Fibroblast of gingiva (primary cell): ENCODE data around the gene NAT14.

Experiments
- DNase-seq: peaks from one replicate; pipeline ENCODE4 v3.0.0-alpha.2; 2011; ENCODE audit warnings: low read depth

NAT14 gene

GRCh38 chr19:55471266-55471665 lies 13.7 kb upstream of the NAT14 start:
- no peak for DNase-seq

GRCh38 chr19:55472463-55472862 lies 12.5 kb upstream of the NAT14 start:
- peak; percentile 24 for DNase-seq

- DNase-seq, result no peak
Observed at GRCh38 chr19:55473225-55474012, 11.6 kb upstream of the NAT14 start.

- peak; percentile 43 for DNase-seq
Observed at GRCh38 chr19:55474269-55475265, 10.4 kb upstream of the NAT14 start.

- peak; percentile 98 for DNase-seq
Observed at GRCh38 chr19:55476100-55476775, 8.8 kb upstream of the NAT14 start, which contains the start of gene ZNF628. Gene ZNF628 (plus strand): TSS chr19:55476617. CDS start chr19:55479911, 3,294 bp downstream.

- DNase-seq, result no peak
Observed at GRCh38 chr19:55477905-55478304, 7.1 kb upstream of the NAT14 start.

- DNase-seq, result no peak
Observed at GRCh38 chr19:55478364-55478763, 6.6 kb upstream of the NAT14 start.

- no peak for DNase-seq
Observed at GRCh38 chr19:55479045-55479444, 5.9 kb upstream of the NAT14 start.

GRCh38 chr19:55479451-55480230 lies 5.3 kb upstream of the NAT14 start:
- no peak for DNase-seq

- no peak for DNase-seq
Observed at GRCh38 chr19:55481148-55481793, 3.7 kb upstream of the NAT14 start.

- DNase-seq, result no peak
Observed at GRCh38 chr19:55481794-55482155, 3.2 kb upstream of the NAT14 start.

- DNase-seq, result no peak
Observed at GRCh38 chr19:55482156-55482961, 2.6 kb upstream of the NAT14 start.

- no peak for DNase-seq
Observed at GRCh38 chr19:55482967-55483705, 1.9 kb upstream of the NAT14 start.

- no peak for DNase-seq
Observed at GRCh38 chr19:55483706-55484592, 1.0 kb upstream of the NAT14 start.

- DNase-seq, result no peak
Observed at GRCh38 chr19:55485439-55486011, 537 bp downstream of the NAT14 start.

GRCh38 chr19:55486043-55486970 lies 1.3 kb downstream of the NAT14 start:
- DNase-seq, result peak; percentile 53
